Adrenal gland (tissue), 19 donors: Measurements from ENCODE around the gene PLEKHS1. TPM values are rescaled to one million over a fixed set of nuclear protein-coding genes. Genes with fewer than 3 reads are reported as not detected.

Experiments
- DNase-seq, 7 donors: peaks; one replicate each; pipeline ENCODE4 v3.0.0-alpha.2; 2019 to 2020
- H3K27ac ChIP-seq, 5 donors: fragments of 200-600 bp; sonication (generic) in 4 of 5; 1 replicate in 3 of 5; 2 replicates in 2 of 5; pipeline versions ENCODE4 v1.5.1 to v1.8.0; 2016 to 2020; ENCODE audit warnings: mild to moderate bottlenecking in 1 of 5
- H3K27me3 ChIP-seq: fragments of 200-600 bp; 2 replicates; pipeline ENCODE4 v1.8.0; 2021
- H3K36me3 ChIP-seq, 2 donors: fragments of 200-600 bp; replicated peaks in 1 of 2; 1 replicate in 1 of 2; 2 replicates in 1 of 2; pipeline versions ENCODE4 v1.5.1 to v1.8.0; 2018 to 2022
- H3K4me1 ChIP-seq, 2 donors: fragments of 200-600 bp; replicated peaks in 1 of 2; 1 replicate in 1 of 2; 2 replicates in 1 of 2; pipeline versions ENCODE4 v1.5.1 to v1.8.0; 2018 to 2021
- H3K4me3 ChIP-seq, 4 donors: fragments of 200-600 bp; sonication (generic) in 3 of 4; one replicate each; pipeline ENCODE4 v1.5.1; 2016 to 2018
- H3K9me3 ChIP-seq, 3 donors: fragments of 200-600 bp; sonication (generic) in 1 of 3; replicated peaks in 1 of 3; 1 replicate in 2 of 3; 2 replicates in 1 of 3; pipeline versions ENCODE4 v1.5.1 to v1.8.0; 2016 to 2021
- POLR2A ChIP-seq, 2 donors: fragments of 450-650 bp; IDR thresholded peaks; one replicate each; pipeline ENCODE4 v1.6.1; 2017; ENCODE audit warnings: antibody characterized with exemption in 2 of 2, mild to moderate bottlenecking in 2 of 2, moderate library complexity in 1 of 2
- WGBS, 4 donors: extraction: QIAGEN DNeasy Blood & Tissue Kit in 2 of 4; methylation state at CpG; one replicate each; pipeline versions ENCODE4 v1.1.5 to v1.1.7; 2013 to 2017; 5-methylcytosine and 5-hydroxymethylcytosine counted together
- intact Hi-C, 2 donors: fragments of 100-400 bp; cut with DNase I; formaldehyde crosslinking; loops; one replicate each; pipeline versions ENCODE4 v1.14.1 to v1.15.0; 2022 to 2023
- long read RNA-seq, 10 donors: library from polyadenylated mRNA in 3 of 10; unstranded in 2 of 10; stranded (forward) in 1 of 10; transcript quantifications; one replicate each; pipeline ENCODE4 v2.0.0 and lab custom pipeline, GENCODE V29; 2021 to 2026
- polyA plus RNA-seq, 3 donors: library from polyadenylated mRNA; stranded (reverse); fragments of 200-250 nt in 2 of 3; fragments of 350-450 nt in 1 of 3; fragmentation: Illumina TruSeq in 1 of 3; extraction: RNeasy Lipid Tissue Mini Kit (QIAGEN cat#74804) in 1 of 3; gene quantifications; one replicate each; pipeline ENCODE4 v1.2.3, GENCODE V29; 2013 to 2014
- total RNA-seq, 9 donors: library from RNA; depleted of rRNA in 4 of 9; stranded (reverse); fragments of >200 nt in 4 of 9; fragments of 120-200 nt in 1 of 9; fragmentation: NEBNext Ultra II Directional in 1 of 9; extraction: Animal tissue kit (Norgen Biotek cat#: 25700) in 1 of 9; gene quantifications; one replicate each; pipeline versions ENCODE4 v1.1.0 to v1.2.4, GENCODE V29; 2013 to 2023
- TF ChIP-seq, protein P1 (sequence below), 6 experiments: fragments of 450-650 bp in 4 of 6; fragments of 200-600 bp in 2 of 6; sonication (generic) in 1 of 6; IDR thresholded peaks; 1 replicate in 5 of 6; 2 replicates in 1 of 6; pipeline versions ENCODE4 v1.5.1 to v1.8.0; 2016 to 2021; ENCODE audit warnings: antibody characterized with exemption in 6 of 6, mild to moderate bottlenecking in 2 of 6, moderate library complexity in 1 of 6
- donor health status: healthy with polysubstance abuse.
- donor health status: Bipolar disorder and iron deficiency.
- donor health status: DM: yes; HTN: yes; CAD: no.
- donor health status: DM: no; HTN: no; CAD: no.
- donor health status: DM: no; HTN: no; CAD: no.
- donor health status: DM: yes; HTN: yes; CAD: no.

Gene PLEKHS1
- total RNA-seq (not detected), polyA plus RNA-seq (under 1 TPM in 1 of 3 donors, not detected in 2; 0.13 TPM)
- long read RNA-seq, donor 1: 0 reads
- long read RNA-seq, donor 2: 0 reads
- long read RNA-seq, donor 3: 0 reads
- long read RNA-seq, donor 4: 0 reads
- long read RNA-seq, donor 5: 0 reads
- long read RNA-seq, donor 6: 0 reads
- long read RNA-seq, donor 7: 0 reads
- long read RNA-seq, donor 8: 0 reads
- long read RNA-seq, donor 9: 0 reads
- long read RNA-seq, donor 10: 0 reads

DNA sequence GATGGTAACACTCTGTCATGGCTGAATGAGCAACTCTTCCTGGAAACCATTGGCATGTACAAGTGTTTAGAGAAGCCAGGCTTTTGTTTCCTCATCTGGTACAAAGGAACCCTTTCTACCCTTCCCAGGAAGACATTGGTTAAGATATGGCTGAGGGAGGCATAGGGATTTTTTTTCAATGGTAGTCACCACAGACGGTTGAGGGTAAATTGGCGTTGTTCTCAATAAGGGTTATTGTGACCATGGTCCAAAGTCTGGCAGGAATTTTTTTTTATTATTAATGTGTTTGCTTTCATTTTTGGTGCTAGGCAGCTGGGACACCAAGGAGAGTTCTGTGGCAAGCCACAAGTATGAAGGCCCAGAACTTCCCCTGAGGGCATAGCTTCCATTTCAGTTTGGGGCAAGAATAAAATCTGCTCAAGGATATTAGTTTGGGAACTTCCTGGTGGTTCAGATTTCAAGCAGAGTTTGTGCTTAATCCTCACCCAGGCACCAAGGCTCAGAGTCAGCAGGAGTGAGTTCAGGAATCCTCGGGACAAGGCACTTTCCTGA lies at the start of gene PLEKHS1:
Gene PLEKHS1 (plus strand): TSS at position 502 of the 552 bp plus-strand sequence. CDS start 3,596 bp downstream, outside the sequence.
- no peaks in the 10 kb centered on the region for H3K36me3 ChIP-seq
- WGBS, 4 donors: 90 to 98% (median 94%) methylated on average over 3 of the region's 3 CpGs
- H3K4me1 ChIP-seq: no peaks in the 10 kb centered on the region
- H3K27me3 ChIP-seq: no peaks in the 10 kb centered on the region
- intact Hi-C loops: no loop called here
- H3K9me3 ChIP-seq: no peaks in the 10 kb centered on the region
- TF ChIP-seq, protein P1, sequence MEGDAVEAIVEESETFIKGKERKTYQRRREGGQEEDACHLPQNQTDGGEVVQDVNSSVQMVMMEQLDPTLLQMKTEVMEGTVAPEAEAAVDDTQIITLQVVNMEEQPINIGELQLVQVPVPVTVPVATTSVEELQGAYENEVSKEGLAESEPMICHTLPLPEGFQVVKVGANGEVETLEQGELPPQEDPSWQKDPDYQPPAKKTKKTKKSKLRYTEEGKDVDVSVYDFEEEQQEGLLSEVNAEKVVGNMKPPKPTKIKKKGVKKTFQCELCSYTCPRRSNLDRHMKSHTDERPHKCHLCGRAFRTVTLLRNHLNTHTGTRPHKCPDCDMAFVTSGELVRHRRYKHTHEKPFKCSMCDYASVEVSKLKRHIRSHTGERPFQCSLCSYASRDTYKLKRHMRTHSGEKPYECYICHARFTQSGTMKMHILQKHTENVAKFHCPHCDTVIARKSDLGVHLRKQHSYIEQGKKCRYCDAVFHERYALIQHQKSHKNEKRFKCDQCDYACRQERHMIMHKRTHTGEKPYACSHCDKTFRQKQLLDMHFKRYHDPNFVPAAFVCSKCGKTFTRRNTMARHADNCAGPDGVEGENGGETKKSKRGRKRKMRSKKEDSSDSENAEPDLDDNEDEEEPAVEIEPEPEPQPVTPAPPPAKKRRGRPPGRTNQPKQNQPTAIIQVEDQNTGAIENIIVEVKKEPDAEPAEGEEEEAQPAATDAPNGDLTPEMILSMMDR (IDR thresholded peaks at IDR 0.05): no peak
- no peak for TF ChIP-seq POLR2A (IDR thresholded peaks at IDR 0.05)
- DNase-seq: no peak
- H3K4me3 ChIP-seq: no peak within 1 kb of the TSS
- no peak within 1 kb of the TSS for H3K27ac ChIP-seq

DNA sequence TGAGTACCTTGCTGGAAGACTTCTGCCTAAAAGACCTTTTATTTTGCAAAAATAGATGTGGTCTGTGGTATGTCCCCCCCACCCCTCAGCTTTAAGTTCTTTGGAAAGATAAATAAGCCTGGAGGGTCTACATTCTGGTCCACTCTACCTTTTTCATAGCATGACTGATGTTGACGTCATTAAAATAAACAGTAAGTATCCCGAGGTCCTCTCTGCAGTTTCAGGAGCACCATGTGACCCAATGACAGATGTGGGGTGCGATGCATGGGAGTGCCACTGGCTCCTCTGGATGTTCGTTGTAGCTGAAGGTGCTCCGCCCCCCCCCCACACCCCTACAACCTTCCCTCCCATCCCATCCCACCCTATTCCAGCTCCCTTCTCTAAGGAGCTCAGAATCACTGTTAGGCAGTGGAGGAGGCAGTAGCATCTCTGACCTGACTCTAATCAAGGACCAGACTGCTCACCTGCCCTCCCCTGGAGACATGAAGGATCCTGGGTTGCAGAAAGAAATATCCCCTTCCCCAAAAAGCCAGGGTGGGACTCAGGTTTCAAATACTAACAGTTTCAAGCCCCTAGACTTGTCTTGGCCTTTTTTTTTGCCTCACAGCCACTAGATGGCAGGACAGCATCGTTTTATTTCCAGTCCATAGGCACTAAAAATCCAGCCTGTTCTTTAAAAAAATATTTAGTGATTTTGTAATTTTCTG lies 46.7 kb upstream of the PLEKHS1 start:
- Histone ChIP-seq H3K4me3 (no peak overlapping the region), H3K36me3 (peaks cover 0 to 3% of the 10 kb centered on the region in 2 donors), H3K9me3 (no peaks in the 10 kb centered on the region), H3K27me3 (no peaks in the 10 kb centered on the region), H3K27ac (no peak overlapping the region), H3K4me1 (peaks cover 0 to 10% of the 10 kb centered on the region in 2 donors)
- intact Hi-C loops: loop anchor here in 1 of 2 donors (10.0 kb wide), 1 partner anchor 400 kb away; no protein-coding TSS in a partner anchor
- WGBS, 4 donors: 47 to 65% (median 56%) methylated on average over 5 to 6 of the region's 6 CpGs
- DNase-seq: peak in 3 of 7 donors; percentile 11 to 29 (median 19)
- TF ChIP-seq, protein P1 (IDR thresholded peaks at IDR 0.05): peak; percentile 35 to 62 (median 52)
- no peak for TF ChIP-seq POLR2A (IDR thresholded peaks at IDR 0.05)

DNA sequence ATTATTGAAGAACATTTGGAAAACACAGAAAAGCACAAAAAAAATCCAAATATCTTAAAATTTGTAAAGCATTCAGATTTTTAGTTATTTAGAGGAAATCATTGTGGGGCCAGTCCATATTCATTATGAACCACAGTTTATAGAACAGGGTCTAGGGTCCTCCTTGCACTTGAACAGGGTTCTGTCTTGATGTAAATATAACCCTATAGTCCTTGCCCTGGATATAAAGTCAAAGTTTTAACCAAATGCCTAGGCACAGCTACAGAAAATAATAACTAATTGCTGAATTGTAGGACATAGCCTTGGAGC lies 46.2 kb upstream of the PLEKHS1 start:
- no peak for DNase-seq
- H3K27me3 ChIP-seq: no peaks in the 10 kb centered on the region
- intact Hi-C loops: loop anchor here in 1 of 2 donors (10.0 kb wide), 1 partner anchor 400 kb away; no protein-coding TSS in a partner anchor
- no peak for TF ChIP-seq POLR2A (IDR thresholded peaks at IDR 0.05)
- TF ChIP-seq, protein P1 (IDR thresholded peaks at IDR 0.05): no peak
- H3K9me3 ChIP-seq: no peaks in the 10 kb centered on the region
- H3K4me1 ChIP-seq: peaks cover 0 to 15% of the 10 kb centered on the region in 2 donors
- no peaks in the 10 kb centered on the region for H3K36me3 ChIP-seq
- H3K27ac ChIP-seq: no peak overlapping the region
- no peak overlapping the region for H3K4me3 ChIP-seq

DNA sequence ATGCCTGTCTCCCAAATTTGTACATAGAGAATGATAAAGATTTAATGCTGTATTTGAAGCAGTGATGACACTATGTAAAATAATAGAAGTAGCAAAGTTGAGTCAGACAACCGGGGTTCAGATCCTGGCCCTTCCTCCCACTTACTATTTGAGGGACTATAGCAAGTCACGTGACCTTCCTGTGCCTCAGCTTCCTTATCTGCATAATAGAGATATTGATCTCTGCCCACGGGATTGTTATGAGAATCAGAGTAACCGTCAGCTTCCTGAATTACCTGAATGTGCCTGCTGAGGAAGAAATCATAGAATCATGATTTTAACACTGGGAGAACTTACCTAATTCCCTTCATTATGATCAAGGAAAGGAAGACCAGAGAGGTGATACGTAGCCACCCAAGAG lies 44.9 kb upstream of the PLEKHS1 start:
- H3K27me3 ChIP-seq: no peaks in the 10 kb centered on the region
- H3K4me1 ChIP-seq: peaks cover 0 to 18% of the 10 kb centered on the region in 2 donors
- no peaks in the 10 kb centered on the region for H3K36me3 ChIP-seq
- no peak for DNase-seq
- WGBS, 4 donors: 65 to 75% (median 73%) methylated on average over 5 of the region's 5 CpGs
- no peak overlapping the region for H3K27ac ChIP-seq
- H3K4me3 ChIP-seq: no peak overlapping the region
- no peaks in the 10 kb centered on the region for H3K9me3 ChIP-seq
- no peak for TF ChIP-seq POLR2A (IDR thresholded peaks at IDR 0.05)
- TF ChIP-seq, protein P1 (IDR thresholded peaks at IDR 0.05): no peak
- intact Hi-C loops: loop anchor here in 1 of 2 donors (10.0 kb wide), 1 partner anchor 398 kb away; no protein-coding TSS in a partner anchor
